ENCODE results near the gene WDR48. TPM values are rescaled to one million over a fixed set of nuclear protein-coding genes. Genes with fewer than 3 reads are reported as not detected.

Gene WDR48
- polyA plus RNA-seq, 4 donors: 79.7 to 104 (median 100) TPM

DNA sequence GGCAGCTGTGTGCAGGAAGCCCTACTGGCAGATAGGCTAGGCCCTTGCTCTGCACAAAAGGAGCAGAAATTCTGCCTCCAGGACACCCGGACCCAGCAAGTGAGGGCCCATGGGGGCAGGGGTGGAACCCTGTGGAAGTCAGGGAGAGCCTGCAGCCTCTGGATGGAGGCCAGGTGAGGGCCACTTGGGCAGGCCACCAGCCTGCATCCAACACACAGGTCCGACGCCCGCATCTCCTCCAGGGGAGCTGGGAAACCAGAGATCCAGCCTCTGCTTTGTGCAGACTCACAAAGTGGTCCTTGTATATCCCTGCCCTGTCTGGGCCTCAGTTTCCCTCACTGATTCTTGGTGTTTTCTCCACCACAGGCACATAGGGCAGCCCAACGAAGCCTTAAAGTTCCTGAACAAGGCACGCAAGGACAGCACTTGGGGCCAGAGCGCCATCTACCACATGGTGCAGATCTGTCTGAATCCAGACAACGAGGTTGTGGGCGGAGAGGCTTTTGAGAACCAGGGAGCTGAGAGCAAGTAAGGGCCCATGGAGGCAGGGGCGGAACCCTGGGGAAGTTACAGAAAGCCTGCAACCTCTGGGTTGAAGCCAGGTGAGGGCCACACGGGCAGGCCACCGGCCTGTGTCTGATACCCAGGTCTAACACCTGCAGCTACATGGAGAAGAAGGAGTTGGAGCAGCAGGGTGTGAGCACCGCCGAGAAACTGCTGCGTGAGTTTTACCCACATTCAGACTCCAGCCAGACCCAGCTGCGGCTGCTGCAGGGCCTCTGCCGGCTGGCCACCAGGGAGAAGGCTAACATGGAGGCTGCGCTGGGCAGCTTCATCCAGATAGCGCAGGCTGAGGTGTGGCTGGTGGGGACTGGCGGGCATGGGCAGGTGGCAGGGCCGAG lies 85.0 kb downstream of the WDR48 start:
- no peak for DNase-seq (ENCODE audit: low read depth in 4 of 4, low spot score in 3 of 4)

GRCh38 chr3:39137435-39137936 lies 85.7 kb downstream of the WDR48 start:
- no peak for DNase-seq (ENCODE audit: low read depth in 4 of 4, low spot score in 3 of 4)

- DNase-seq (ENCODE audit: low read depth in 4 of 4, low spot score in 3 of 4): no peak
These were observed 86.4 kb downstream of the WDR48 start for GRCh38 chr3:39137991-39138803.

GRCh38 chr3:39138804-39139415 lies 87.1 kb downstream of the WDR48 start:
- DNase-seq (ENCODE audit: low read depth in 4 of 4, low spot score in 3 of 4): no peak

- DNase-seq (ENCODE audit: low read depth in 4 of 4, low spot score in 3 of 4): no peak
These were observed 87.6 kb downstream of the WDR48 start for GRCh38 chr3:39139442-39139841.

- no peak for DNase-seq (ENCODE audit: low read depth in 4 of 4, low spot score in 3 of 4)
These were observed 88.6 kb downstream of the WDR48 start for GRCh38 chr3:39140341-39140971.

DNA sequence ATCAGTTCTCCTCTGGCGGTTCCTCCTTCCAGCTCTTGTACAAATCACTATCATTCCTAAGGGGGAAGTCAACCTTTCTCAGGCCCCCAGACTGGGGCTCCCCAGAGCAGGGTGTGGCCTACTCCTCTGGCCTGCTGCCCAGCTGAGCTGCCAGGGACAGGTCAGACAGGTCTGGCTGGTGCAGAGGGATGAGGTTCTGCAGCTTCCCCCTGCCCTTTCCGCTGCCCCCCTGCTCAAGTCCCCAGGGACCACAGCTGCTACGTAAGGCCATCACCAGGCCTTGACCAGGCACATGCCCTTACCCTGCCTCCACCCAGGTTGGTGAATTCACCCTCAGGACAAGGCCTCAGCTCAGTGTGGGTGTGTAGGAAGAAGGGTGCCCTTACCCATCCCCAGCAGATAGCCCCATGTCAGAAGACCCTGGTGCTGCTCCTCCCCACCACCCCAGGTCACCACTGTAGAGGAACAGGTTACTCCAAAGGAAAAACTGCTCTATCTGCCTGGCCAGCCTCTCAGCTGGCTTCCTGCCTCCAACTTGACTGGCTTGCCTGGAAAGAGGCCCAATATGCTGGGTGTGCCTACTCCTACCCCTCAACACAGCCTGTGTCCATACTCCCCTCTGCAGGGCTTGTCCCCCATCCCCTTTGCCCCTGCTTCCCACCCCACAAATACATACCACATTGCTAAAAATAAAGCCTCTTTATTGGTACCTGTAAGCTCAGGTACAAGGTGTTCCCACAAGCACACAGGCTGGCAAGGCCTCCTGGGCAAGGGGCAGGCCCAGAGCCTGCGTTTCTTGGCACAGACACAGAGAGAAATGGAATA lies 89.6 kb downstream of the WDR48 start:
- DNase-seq (ENCODE audit: low read depth in 4 of 4, low spot score in 3 of 4): no peak

- DNase-seq (ENCODE audit: low read depth in 4 of 4, low spot score in 3 of 4): no peak
These were observed 90.3 kb downstream of the WDR48 start for GRCh38 chr3:39142067-39142466.

- no peak for DNase-seq (ENCODE audit: low read depth in 4 of 4, low spot score in 3 of 4)
These were observed 91.5 kb downstream of the WDR48 start for GRCh38 chr3:39143051-39143885.

- DNase-seq (ENCODE audit: low read depth in 4 of 4, low spot score in 3 of 4): no peak
These were observed 92.4 kb downstream of the WDR48 start for GRCh38 chr3:39144095-39144747.

DNA sequence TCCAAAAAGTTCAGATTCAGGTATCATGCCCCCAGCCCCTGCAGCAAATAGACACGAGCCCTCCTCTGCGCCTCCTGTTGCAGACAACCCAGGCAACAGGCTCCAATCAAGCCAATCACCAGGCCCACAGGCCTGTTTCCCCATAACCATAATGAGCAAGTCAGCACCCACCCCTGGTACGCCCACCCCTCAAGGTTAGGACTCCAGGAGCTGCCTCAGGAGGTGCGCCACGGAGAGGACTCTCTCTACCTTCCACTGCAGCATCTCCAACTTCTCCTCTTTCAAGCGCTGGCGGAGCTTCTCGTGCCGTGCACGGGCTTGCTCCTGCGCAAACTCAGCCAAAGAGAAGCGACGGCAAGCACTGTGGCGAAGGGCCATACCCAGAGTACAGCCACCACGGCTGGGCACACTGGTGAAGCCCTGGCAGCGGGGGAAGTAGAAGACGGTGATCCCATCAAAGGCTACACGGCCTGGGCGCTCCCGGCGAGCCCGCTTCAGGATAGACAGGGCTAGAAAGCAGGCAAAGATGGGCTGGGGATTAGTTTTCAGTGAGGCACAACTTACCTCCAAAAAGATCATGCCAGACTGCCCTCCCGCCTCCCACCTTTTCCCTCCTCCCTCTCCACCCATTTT lies 93.0 kb downstream of the WDR48 start:
- no peak for DNase-seq (ENCODE audit: low read depth in 4 of 4, low spot score in 3 of 4)

GRCh38 chr3:39146083-39146501 lies 94.3 kb downstream of the WDR48 start:
- DNase-seq (ENCODE audit: low read depth in 4 of 4, low spot score in 3 of 4): no peak

Other genes starting within 250 kb of the WDR48 start
- not detected for gene SCN10A, start 235.8 kb upstream of the WDR48 start, polyA plus RNA-seq (ENCODE audit: insufficient read length in 4 of 4)
- 1 to 10 TPM in 1 of 4 donors, under 1 TPM in 3; 0.80 to 1.0 (median 0.94) TPM for gene SCN11A, start 72 bp upstream of the WDR48 start, polyA plus RNA-seq (ENCODE audit: insufficient read length in 4 of 4)
- 10 to 100 TPM; 63.2 to 71.7 (median 65.5) TPM for gene GORASP1, start 55.6 kb downstream of the WDR48 start, polyA plus RNA-seq (ENCODE audit: insufficient read length in 4 of 4)
- gene TTC21A, start 55.7 kb downstream of the WDR48 start, polyA plus RNA-seq (ENCODE audit: insufficient read length in 4 of 4): 10 to 100 TPM in 1 of 4 donors, 1 to 10 TPM in 3; 5.9 to 10.9 (median 7.5) TPM
- gene CSRNP1, start 101.6 kb downstream of the WDR48 start, polyA plus RNA-seq (ENCODE audit: insufficient read length in 4 of 4): 10 to 100 TPM in 2 of 4 donors, 1 to 10 TPM in 2; 9.2 to 10.4 (median 10.1) TPM
- under 1 TPM; 0.10 to 0.15 (median 0.11) TPM for gene XIRP1, start 140.6 kb downstream of the WDR48 start, polyA plus RNA-seq (ENCODE audit: insufficient read length in 4 of 4)
- 1 to 10 TPM; 1.4 to 6.0 (median 5.1) TPM for gene CX3CR1, start 228.0 kb downstream of the WDR48 start, polyA plus RNA-seq (ENCODE audit: insufficient read length in 4 of 4)

All from right renal pelvis (tissue), 4 donors.